Heart right ventricle (tissue), 16 donors: Measurements from ENCODE around the gene PRDM16. TPM values are rescaled to one million over a fixed set of nuclear protein-coding genes. Genes with fewer than 3 reads are reported as not detected.

Experiments used
- ATAC-seq, 8 donors: fragments of 200-7000 bp; cut with Tn5 transposase; one replicate each; pipeline ENCODE4 v1.9.1; 2020; ENCODE audit warnings: mild to moderate bottlenecking in 8 of 8, moderate library complexity in 8 of 8, moderate number of reproducible peaks in 1 of 8
- DNase-seq, 2 donors: peaks; one replicate each; pipeline ENCODE4 v3.0.0-alpha.2; 2020
- H3K27ac ChIP-seq, 10 donors: fragments of 200-600 bp; sonication (generic) in 2 of 10; one replicate each; pipeline versions ENCODE4 v1.5.0 to v1.8.0; 2020 to 2022; ENCODE audit warnings: mild to moderate bottlenecking in 3 of 10
- H3K27me3 ChIP-seq, 7 donors: fragments of 200-600 bp; one replicate each; pipeline ENCODE4 v1.8.0; 2021 to 2022; ENCODE audit warnings: mild to moderate bottlenecking in 2 of 7
- H3K36me3 ChIP-seq, 9 donors: fragments of 200-600 bp; sonication (generic) in 1 of 9; one replicate each; pipeline versions ENCODE4 v1.5.0 to v1.8.0; 2020 to 2022; ENCODE audit warnings: mild to moderate bottlenecking in 2 of 9
- H3K4me1 ChIP-seq, 9 donors: fragments of 200-600 bp; sonication (generic) in 1 of 9; one replicate each; pipeline versions ENCODE4 v1.5.0 to v1.8.0; 2020 to 2022; ENCODE audit warnings: mild to moderate bottlenecking in 4 of 9
- H3K4me3 ChIP-seq, 10 donors: fragments of 200-600 bp; sonication (generic) in 2 of 10; one replicate each; pipeline versions ENCODE4 v1.5.0 to v1.8.0; 2020 to 2022; ENCODE audit warnings: mild to moderate bottlenecking in 7 of 10, moderate library complexity in 2 of 10
- H3K9me3 ChIP-seq, 11 donors: fragments of 200-600 bp in 10 of 11; sonication (generic) in 2 of 11; one replicate each; pipeline versions ENCODE4 v1.5.0 to v1.8.0; 2013 to 2022; ENCODE audit warnings: mild to moderate bottlenecking in 2 of 11, control low read depth in 1 of 11, moderate library complexity in 1 of 11
- CTCF ChIP-seq, 9 donors: fragments of 200-600 bp; sonication (generic) in 2 of 9; IDR thresholded peaks; one replicate each; pipeline versions ENCODE4 v1.5.0 to v1.8.0; 2021 to 2022; ENCODE audit warnings: antibody characterized with exemption in 9 of 9, mild to moderate bottlenecking in 5 of 9, moderate library complexity in 1 of 9
- WGBS, 2 donors: extraction: QIAGEN DNeasy Blood & Tissue Kit; methylation state at CpG; one replicate each; pipeline ENCODE4 v1.1.7; 2013; ENCODE audit warnings: inconsistent platforms in 1 of 2; 5-methylcytosine and 5-hydroxymethylcytosine counted together
- intact Hi-C, 10 donors: fragments of 100-400 bp; cut with DNase I; formaldehyde crosslinking; loops; one replicate each; pipeline versions ENCODE4 v1.11.1 to v1.14.2; 2022
- polyA plus RNA-seq, 2 donors: library from polyadenylated mRNA; stranded (reverse); fragments of 200-250 nt; gene quantifications; one replicate each; pipeline ENCODE4 v1.2.3, GENCODE V29; 2013
- total RNA-seq, 10 donors: library from RNA; stranded (reverse); fragmentation: NEBNext Ultra II Directional in 3 of 10; extraction: Animal tissue kit (Norgen Biotek cat#: 25700) in 3 of 10; gene quantifications; one replicate each; pipeline versions ENCODE4 v1.2.1 to v1.2.4, GENCODE V29; 2021 to 2023
- donor health status: Arrhythmogenic right ventricular cardiomyopathy.
- donor health status: ischemic (EF 13 %, LVEDD 7.1; RV severe dilation, severe dysfunction).
- donor health status: healthy with polysubstance abuse.
- donor health status: DM: no; HTN: yes; CAD: no.
- donor health status: DM: no; HTN: no; CAD: no.
- donor health status: ischemic (EF 25% LVEDD 6.9; RV normal size, moderate dysfunction).
- donor health status: ischemic (EF 25% LVEDD 5.7; RV mildly dilated, moderate dysfunction).
- donor health status: healthy.
- donor health status: DM: yes; HTN: yes; CAD: no.
- donor health status: Ischemic cardiomyopathy.
- donor health status: ischemic (EF 35%, LVEDD 5.7; RV mildly dilated, moderate dysfunction).
- donor health status: nonischemic (EF 11% LVEDD 7.7; RV severe dilation, severe dysfunction).
- donor health status: DM: yes; HTN: yes; CAD: no.
- donor health status: PGD.
- donor health status: ischemic (EF 29% LVEDD 5.4; RV normal size, mild dysfunction).
- donor health status: nonischemic (EF 23%, LVEDD 6.1; RV moderate dilation, normal function).

The PRDM16 gene
- total and polyA plus RNA-seq, 12 donors: 4.1 to 25.9 (median 14.8) TPM

- Histone ChIP-seq H3K27me3 (peaks cover 0 to 31% (median 15%) of the 10 kb centered on the region in 7 donors), H3K4me1 (no peaks in the 10 kb centered on the region), H3K9me3 (peaks cover 0 to 10% (median 0%) of the 10 kb centered on the region in 11 donors), H3K4me3 (no peak overlapping the region), H3K27ac (no peak overlapping the region), H3K36me3 (no peaks in the 10 kb centered on the region)
- DNase-seq (no peak), ATAC-seq (no peak)
- intact Hi-C loops: no loop called here
- TF ChIP-seq CTCF (IDR thresholded peaks at IDR 0.05): no peak
These were observed 18.4 kb upstream of the PRDM16 start for GRCh38 chr1:3050603-3051002.

- peaks cover 0 to 6% (median 0%) of the 10 kb centered on the region in 11 donors for H3K9me3 ChIP-seq
- ATAC-seq (no peak), DNase-seq (no peak)
- no peak overlapping the region for H3K27ac ChIP-seq
- no peak for TF ChIP-seq CTCF (IDR thresholded peaks at IDR 0.05)
- peaks cover 0 to 29% (median 12%) of the 10 kb centered on the region in 7 donors for H3K27me3 ChIP-seq
- WGBS, 2 donors: 83 to 88% methylated on average over 3 of the region's 3 CpGs
- H3K4me1 ChIP-seq: no peaks in the 10 kb centered on the region
- no peak overlapping the region for H3K4me3 ChIP-seq
- intact Hi-C loops: no loop called here
- H3K36me3 ChIP-seq: no peaks in the 10 kb centered on the region
These were observed 17.4 kb upstream of the PRDM16 start for GRCh38 chr1:3051270-3052268.

GRCh38 chr1:3052501-3052900 is 16.5 kb upstream of the PRDM16 start:
- intact Hi-C loops: no loop called here
- TF ChIP-seq CTCF (IDR thresholded peaks at IDR 0.05): no peak
- no peak for ATAC-seq

GRCh38 chr1:3053366-3053980 is 15.5 kb upstream of the PRDM16 start:
- DNase-seq (no peak), ATAC-seq (no peak)
- Histone ChIP-seq H3K4me3 (no peak overlapping the region), H3K4me1 (no peaks in the 10 kb centered on the region), H3K27ac (no peak overlapping the region), H3K9me3 (no peaks in the 10 kb centered on the region), H3K27me3 (peaks cover 0 to 29% (median 12%) of the 10 kb centered on the region in 7 donors), H3K36me3 (no peaks in the 10 kb centered on the region)
- intact Hi-C loops: no loop called here
- TF ChIP-seq CTCF (IDR thresholded peaks at IDR 0.05): no peak
- WGBS, 2 donors: 88 to 89% methylated on average over 9 of the region's 9 CpGs

More at GRCh38 chr1:3052501-3052900, 16.5 kb upstream of the PRDM16 start:
- Histone ChIP-seq H3K4me1 (no peaks in the 10 kb centered on the region), H3K27me3 (peaks cover 0 to 29% (median 12%) of the 10 kb centered on the region in 7 donors), H3K27ac (no peak overlapping the region), H3K9me3 (no peaks in the 10 kb centered on the region), H3K36me3 (no peaks in the 10 kb centered on the region), H3K4me3 (no peak overlapping the region)
- DNase-seq: no peak
- 88 to 95% methylated on average over 5 of the region's 5 CpGs for WGBS, 2 donors
